PC-9 (cell line): ENCODE results near the gene CALM3.

Experiments used
- EZH2 ChIP-seq: fragments of 200-600 bp; sonication (generic); IDR thresholded peaks from 2 replicates; pipeline ENCODE4 v1.8.0; 2017; ENCODE audit warnings: antibody characterized with exemption, low read depth
- TF ChIP-seq, protein P1 (sequence below): fragments of 200-600 bp; sonication (generic); conservative IDR thresholded peaks from 2 replicates; pipeline ENCODE4 v1.6.1; 2017; ENCODE audit warnings: mixed run types, antibody characterized with exemption, mild to moderate bottlenecking, moderate library complexity

DNA sequence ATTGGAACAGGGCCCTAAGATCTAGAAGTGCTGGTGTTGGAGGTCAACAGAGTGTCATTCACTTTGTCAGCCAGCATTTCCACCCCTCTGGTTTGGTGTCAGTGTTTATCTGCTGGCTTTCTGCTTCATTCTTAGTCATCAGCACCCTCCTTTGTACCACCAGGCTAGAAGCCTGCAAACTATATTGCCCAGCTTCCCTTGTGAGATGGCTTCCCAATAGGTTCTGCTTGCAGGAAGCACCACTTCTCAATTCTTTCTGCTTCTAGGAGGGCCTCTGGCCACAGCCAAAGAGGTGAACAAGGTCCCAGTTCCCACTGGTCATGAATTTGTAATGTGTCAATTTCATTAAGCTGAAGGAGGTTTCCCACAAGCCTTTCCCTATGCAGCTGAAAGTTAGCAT lies 36.4 kb upstream of the CALM3 start:
- TF ChIP-seq, protein P1, sequence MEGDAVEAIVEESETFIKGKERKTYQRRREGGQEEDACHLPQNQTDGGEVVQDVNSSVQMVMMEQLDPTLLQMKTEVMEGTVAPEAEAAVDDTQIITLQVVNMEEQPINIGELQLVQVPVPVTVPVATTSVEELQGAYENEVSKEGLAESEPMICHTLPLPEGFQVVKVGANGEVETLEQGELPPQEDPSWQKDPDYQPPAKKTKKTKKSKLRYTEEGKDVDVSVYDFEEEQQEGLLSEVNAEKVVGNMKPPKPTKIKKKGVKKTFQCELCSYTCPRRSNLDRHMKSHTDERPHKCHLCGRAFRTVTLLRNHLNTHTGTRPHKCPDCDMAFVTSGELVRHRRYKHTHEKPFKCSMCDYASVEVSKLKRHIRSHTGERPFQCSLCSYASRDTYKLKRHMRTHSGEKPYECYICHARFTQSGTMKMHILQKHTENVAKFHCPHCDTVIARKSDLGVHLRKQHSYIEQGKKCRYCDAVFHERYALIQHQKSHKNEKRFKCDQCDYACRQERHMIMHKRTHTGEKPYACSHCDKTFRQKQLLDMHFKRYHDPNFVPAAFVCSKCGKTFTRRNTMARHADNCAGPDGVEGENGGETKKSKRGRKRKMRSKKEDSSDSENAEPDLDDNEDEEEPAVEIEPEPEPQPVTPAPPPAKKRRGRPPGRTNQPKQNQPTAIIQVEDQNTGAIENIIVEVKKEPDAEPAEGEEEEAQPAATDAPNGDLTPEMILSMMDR: no peak
- TF ChIP-seq EZH2: no peak
